Measurements from ENCODE around the gene PLCD1. TPM values are rescaled to one million over a fixed set of nuclear protein-coding genes. Genes with fewer than 3 reads are reported as not detected.

The PLCD1 gene
- total and polyA plus RNA-seq, 2 of the 8 experiments (the other 6 are each of a cell fraction or from before 2014, with no cell fraction given), result 15.3 to 19.2 TPM

- peaks cover 6 to 19% (median 17%) of the 10 kb centered on the region in 4 experiments for H3K27me3 ChIP-seq (replicated peaks in 1 of 4; ENCODE audit: control insufficient read depth in 3 of 4, extremely low read depth in 1 of 4, insufficient read depth in 3 of 4, low read length in 3 of 4)
Measured at GRCh38 chr3:38038447-38038911, 9.0 kb upstream of the PLCD1 start.

More at GRCh38 chr3:38038447-38038911, 9.0 kb upstream of the PLCD1 start:
- H3K4me2 ChIP-seq (ENCODE audit: insufficient read depth in 1 of 2, low read depth in 2 of 2, low read length in 2 of 2), result peak overlapping the region; percentile 62 to 96
- POLR2A ChIA-PET (ENCODE audit: partially characterized antibody), result interaction anchor here (1.3 to 2.3 kb wide), 2 partner anchors 9 to 71 kb away, joined by 4 to 9 read pairs; partner anchors contain the start of gene PLCD1
- H2BK120ac ChIP-seq (replicated peaks; ENCODE audit: low read depth, low read length), result no peak overlapping the region
- H3K27ac ChIP-seq (ENCODE audit: low read depth, low read length), result no peak overlapping the region
- no peak for TF ChIP-seq ZNF274 (IDR thresholded peaks at IDR 0.05; ENCODE audit: borderline replicate concordance, extremely low read depth, low read length)
- no peak for TF ChIP-seq HDAC2 (IDR thresholded peaks at IDR 0.05; ENCODE audit: borderline replicate concordance in 1 of 2, low read depth in 2 of 2, low read length in 2 of 2)
- TF ChIP-seq, protein P1, sequence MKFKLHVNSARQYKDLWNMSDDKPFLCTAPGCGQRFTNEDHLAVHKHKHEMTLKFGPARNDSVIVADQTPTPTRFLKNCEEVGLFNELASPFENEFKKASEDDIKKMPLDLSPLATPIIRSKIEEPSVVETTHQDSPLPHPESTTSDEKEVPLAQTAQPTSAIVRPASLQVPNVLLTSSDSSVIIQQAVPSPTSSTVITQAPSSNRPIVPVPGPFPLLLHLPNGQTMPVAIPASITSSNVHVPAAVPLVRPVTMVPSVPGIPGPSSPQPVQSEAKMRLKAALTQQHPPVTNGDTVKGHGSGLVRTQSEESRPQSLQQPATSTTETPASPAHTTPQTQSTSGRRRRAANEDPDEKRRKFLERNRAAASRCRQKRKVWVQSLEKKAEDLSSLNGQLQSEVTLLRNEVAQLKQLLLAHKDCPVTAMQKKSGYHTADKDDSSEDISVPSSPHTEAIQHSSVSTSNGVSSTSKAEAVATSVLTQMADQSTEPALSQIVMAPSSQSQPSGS (IDR thresholded peaks at IDR 0.05; ENCODE audit: low read length), result no peak
- TF ChIP-seq CTCF (IDR thresholded peaks at IDR 0.05; ENCODE audit: control extremely low read depth in 1 of 3, insufficient read depth in 1 of 3, low read depth in 1 of 3, low read length in 3 of 3), result no peak
- peak overlapping the region in 2 of 4 experiments; percentile 27 to 62; a peak in 3 of 8 replicates for H3K4me3 ChIP-seq (ENCODE audit: extremely low read depth in 1 of 4, insufficient read depth in 2 of 4, low read depth in 3 of 4, low read length in 4 of 4)
- H3K4me1 ChIP-seq (replicated peaks in 1 of 4; ENCODE audit: control insufficient read depth in 3 of 4, insufficient read depth in 4 of 4, low read length in 3 of 4), result peaks cover 2 to 5% (median 4%) of the 10 kb centered on the region in 4 experiments; a peak in 4 of 7 replicates
- no peak overlapping the region for H3K4ac ChIP-seq (replicated peaks; ENCODE audit: insufficient read length, low read depth, low read length)
- 80% methylated on average over 5 of the region's 5 CpGs; no CpG with 5 or more reads in 1 of the 2 experiments for WGBS, 2 experiments (ENCODE audit: extremely low coverage in 1 of 2, insufficient coverage in 1 of 2, insufficient read length in 1 of 2, insufficient replicate concordance in 2 of 2, low coverage in 1 of 2, low lambda C conversion rate in 2 of 2, missing lambda C conversion rate in 1 of 2)
- H3K36me3 ChIP-seq (ENCODE audit: control insufficient read depth in 2 of 4, insufficient read depth in 4 of 4, low read length in 3 of 4), result no peaks in the 10 kb centered on the region
- no peak overlapping the region for H4K91ac ChIP-seq (replicated peaks; ENCODE audit: insufficient read length, low read length)
- no peak overlapping the region for H3K9ac ChIP-seq (replicated peaks in 1 of 4; ENCODE audit: extremely low read depth in 1 of 4, low read depth in 3 of 4, low read length in 3 of 4)
- no peak overlapping the region for H3K56ac ChIP-seq (replicated peaks; ENCODE audit: insufficient read length, low read depth, low read length)
- no peak overlapping the region for H2BK12ac ChIP-seq (ENCODE audit: low read depth, low read length)
- CTCF ChIA-PET (ENCODE audit: partially characterized antibody), result interaction anchor here (0.6 to 1.3 kb wide), 3 partner anchors 9 to 259 kb away, joined by 3 to 4 read pairs (median 3); partner anchors contain the start of gene PLCD1
- peaks cover 7% of the 10 kb centered on the region; the same call in 1 of the 2 replicates for H3K23me2 ChIP-seq (ENCODE audit: low read depth, low read length)
- no peaks in the 10 kb centered on the region for H3K79me2 ChIP-seq (ENCODE audit: control insufficient read depth in 1 of 2, insufficient read depth in 2 of 2, low read length in 2 of 2)
- no peak overlapping the region for H2AK5ac ChIP-seq (ENCODE audit: low read depth, low read length)
- H4K20me1 ChIP-seq (replicated peaks in 1 of 2; ENCODE audit: control insufficient read depth in 1 of 2, insufficient read depth in 2 of 2, low read length in 2 of 2), result no peaks in the 10 kb centered on the region
- H2BK15ac ChIP-seq (ENCODE audit: low read length), result 0 out of 2 replicates have a peak overlapping the region, but pooled peaks have one; percentile 49
- H3K79me1 ChIP-seq (ENCODE audit: low read depth, low read length), result no peaks in the 10 kb centered on the region
- FAIRE-seq (no peak), DNase-seq (ENCODE audit: low read depth in 1 of 2, low spot score in 2 of 2) (no peak)
- H3K23ac ChIP-seq (ENCODE audit: insufficient read length), result no peak overlapping the region
- H4K5ac ChIP-seq (ENCODE audit: insufficient read length, low read depth, low read length), result no peak overlapping the region
- H2BK20ac ChIP-seq (ENCODE audit: low read length), result no peak overlapping the region
- H3K14ac ChIP-seq (ENCODE audit: insufficient read length), result no peak overlapping the region
- H4K8ac ChIP-seq (ENCODE audit: extremely low read depth, insufficient read depth, low read length), result no peak overlapping the region
- peak overlapping the region; percentile 88 for H2AFZ ChIP-seq (ENCODE audit: low read length)
- no peak overlapping the region for H2BK5ac ChIP-seq (ENCODE audit: low read depth, low read length)
- H3K18ac ChIP-seq (ENCODE audit: extremely low read depth, low read length), result no peak overlapping the region
- H3K9me3 ChIP-seq (ENCODE audit: insufficient read depth in 2 of 2, low read depth in 1 of 2, low read length in 1 of 2), result no peaks in the 10 kb centered on the region
